HEK293 (cell line): Measurements from ENCODE around the gene LRP1.

Source experiments
- EGR2 ChIP-seq: fragments of 450-650 bp; formaldehyde crosslinking; IDR thresholded peaks from 2 replicates; pipeline ENCODE4 v1.5.1; 2016; ENCODE audit warnings: low read depth, missing biosample characterization, missing genetic modification characterization
- KLF16 ChIP-seq: fragments of 450-650 bp; formaldehyde crosslinking; IDR thresholded peaks from 2 replicates; pipeline ENCODE4 v1.5.1; 2017; ENCODE audit warnings: missing biosample characterization, missing genetic modification characterization
- KLF8 ChIP-seq: fragments of 450-650 bp; formaldehyde crosslinking; IDR thresholded peaks from 2 replicates; pipeline ENCODE4 v1.5.1; 2016; ENCODE audit warnings: missing biosample characterization, missing genetic modification characterization
- OVOL3 ChIP-seq: fragments of 450-650 bp; formaldehyde crosslinking; IDR thresholded peaks from 2 replicates; pipeline ENCODE4 v1.5.1; 2016; ENCODE audit warnings: missing biosample characterization, missing genetic modification characterization
- PRDM10 ChIP-seq: fragments of 450-650 bp; formaldehyde crosslinking; IDR thresholded peaks from 2 replicates; pipeline ENCODE4 v1.5.1; 2016; ENCODE audit warnings: missing biosample characterization, missing genetic modification characterization
- REPIN1 ChIP-seq: fragments of 450-650 bp; formaldehyde crosslinking; IDR thresholded peaks from 2 replicates; pipeline ENCODE4 v1.5.1; 2017; ENCODE audit warnings: missing biosample characterization, missing genetic modification characterization, low read depth
- WT1 ChIP-seq: fragments of 450-650 bp; formaldehyde crosslinking; IDR thresholded peaks from 2 replicates; pipeline ENCODE4 v1.5.1; 2016; ENCODE audit warnings: missing biosample characterization, missing genetic modification characterization
- ZBTB10 ChIP-seq: fragments of 450-650 bp; formaldehyde crosslinking; IDR thresholded peaks from 2 replicates; pipeline ENCODE4 v1.5.1; 2016; ENCODE audit warnings: missing biosample characterization, missing genetic modification characterization
- ZBTB17 ChIP-seq: fragments of 450-650 bp; formaldehyde crosslinking; IDR thresholded peaks from 2 replicates; pipeline ENCODE4 v1.5.1; 2016; ENCODE audit warnings: missing biosample characterization, missing genetic modification characterization
- ZBTB26 ChIP-seq: fragments of 450-650 bp; formaldehyde crosslinking; optimal IDR thresholded peaks from 2 replicates; pipeline ENCODE3; 2016; ENCODE audit warnings: missing biosample characterization, mild to moderate bottlenecking, missing genetic modification characterization
- ZBTB48 ChIP-seq: fragments of 450-650 bp; formaldehyde crosslinking; IDR thresholded peaks from 2 replicates; pipeline ENCODE4 v1.5.1; 2016; ENCODE audit warnings: missing biosample characterization, missing genetic modification characterization
- ZEB2 ChIP-seq: fragments of 450-650 bp; formaldehyde crosslinking; IDR thresholded peaks from 2 replicates; pipeline ENCODE4 v1.5.1; 2016; ENCODE audit warnings: missing biosample characterization, missing genetic modification characterization
- ZIC2 ChIP-seq: fragments of 450-650 bp; formaldehyde crosslinking; IDR thresholded peaks from 2 replicates; pipeline ENCODE4 v1.5.1; 2016; ENCODE audit warnings: missing biosample characterization, missing genetic modification characterization
- ZNF112 ChIP-seq: fragments of 450-650 bp; formaldehyde crosslinking; IDR thresholded peaks from 2 replicates; pipeline ENCODE4 v1.5.0; 2017; ENCODE audit warnings: missing biosample characterization, missing genetic modification characterization
- ZNF18 ChIP-seq: fragments of 450-650 bp; formaldehyde crosslinking; IDR thresholded peaks from 2 replicates; pipeline ENCODE4 v1.5.1; 2016; ENCODE audit warnings: missing biosample characterization, missing genetic modification characterization
- ZNF24 ChIP-seq: fragments of 450-650 bp; formaldehyde crosslinking; IDR thresholded peaks from 2 replicates; pipeline ENCODE4 v1.5.1; 2016; ENCODE audit warnings: missing biosample characterization, missing genetic modification characterization
- ZNF366 ChIP-seq: fragments of 450-650 bp; formaldehyde crosslinking; conservative IDR thresholded peaks from 2 replicates; pipeline ENCODE4 v1.5.1; 2016; ENCODE audit warnings: missing biosample characterization, missing genetic modification characterization
- ZNF391 ChIP-seq: fragments of 450-650 bp; formaldehyde crosslinking; IDR thresholded peaks from 2 replicates; pipeline ENCODE4 v1.5.1; 2016; ENCODE audit warnings: low read depth, missing biosample characterization, missing genetic modification characterization, borderline replicate concordance
- ZNF449 ChIP-seq: fragments of 450-650 bp; formaldehyde crosslinking; IDR thresholded peaks from 2 replicates; pipeline ENCODE4 v1.5.1; 2017; ENCODE audit warnings: missing biosample characterization, mild to moderate bottlenecking, missing genetic modification characterization, moderate library complexity
- ZNF561 ChIP-seq: fragments of 450-650 bp; IDR thresholded peaks from 2 replicates; pipeline ENCODE4 v1.5.1; 2018; ENCODE audit warnings: missing biosample characterization, missing genetic modification characterization, borderline replicate concordance
- ZNF660 ChIP-seq: fragments of 450-650 bp; IDR thresholded peaks from 2 replicates; pipeline ENCODE4 v1.5.1; 2018; ENCODE audit warnings: missing biosample characterization, mild to moderate bottlenecking, missing genetic modification characterization
- ZSCAN23 ChIP-seq: fragments of 450-650 bp; formaldehyde crosslinking; IDR thresholded peaks from 2 replicates; pipeline ENCODE4 v1.5.1; 2016; ENCODE audit warnings: missing biosample characterization, missing genetic modification characterization
- ZSCAN4 ChIP-seq: fragments of 450-650 bp; formaldehyde crosslinking; IDR thresholded peaks from 2 replicates; pipeline ENCODE4 v1.5.1; 2017; ENCODE audit warnings: missing biosample characterization, missing genetic modification characterization
- ZSCAN5A ChIP-seq: fragments of 450-650 bp; formaldehyde crosslinking; IDR thresholded peaks from 2 replicates; pipeline ENCODE4 v1.5.1; 2016; ENCODE audit warnings: missing biosample characterization, missing genetic modification characterization
- ZXDB ChIP-seq: fragments of 450-650 bp; formaldehyde crosslinking; IDR thresholded peaks from 2 replicates; pipeline ENCODE4 v1.5.1; 2016; ENCODE audit warnings: missing biosample characterization, missing genetic modification characterization

Gene LRP1

GRCh38 chr12:57088354-57089270 is 39.7 kb upstream of the LRP1 start, which contains the start of gene NAB2 (continued):
- TF ChIP-seq ZNF18 (0 out of 2 replicates have a peak, but pooled peaks have one; percentile 11), ZNF561 (0 out of 2 replicates have a peak, but pooled peaks have one; percentile 28), ZBTB48 (peak; percentile 40; the same call in 1 of the 2 replicates), ZEB2 (peak; percentile 63; the same call in 1 of the 2 replicates), ZSCAN5A (tag by site-specific recombination) (0 out of 2 replicates have a peak, but pooled peaks have one; percentile 52), ZNF449 (tag by site-specific recombination) (peak; percentile 88), REPIN1 (tag by site-specific recombination) (peak; percentile 64; the same call in 1 of the 2 replicates), ZBTB26 (tag by site-specific recombination) (peak; percentile 87), ZSCAN23 (tag by site-specific recombination) (no peak), KLF16 (peak; percentile 80), ZBTB10 (tag by site-specific recombination) (peak; percentile 83), KLF8 (tag by site-specific recombination) (peak; percentile 79), EGR2 (tag by site-specific recombination) (peak; percentile 93), ZNF391 (tag by site-specific recombination) (peak; percentile 44; the same call in 1 of the 2 replicates), ZNF660 (tag by site-specific recombination) (peak; percentile 41; the same call in 1 of the 2 replicates), ZNF112 (tag by site-specific recombination) (no peak), ZSCAN4 (tag by site-specific recombination) (peak; percentile 62), WT1 (tag by site-specific recombination) (peak; percentile 40), OVOL3 (tag by site-specific recombination) (no peak), ZIC2 (peak; percentile 54), ZNF24 (tag by site-specific recombination) (peak; percentile 44; the same call in 1 of the 2 replicates), PRDM10 (tag by site-specific recombination) (peak; percentile 92), ZBTB17 (tag by site-specific recombination) (peak; percentile 72; the same call in 1 of the 2 replicates), ZXDB (tag by site-specific recombination) (peak; percentile 98), ZNF366 (peak; percentile 71)
